Measurements from ENCODE around the gene UPF3A.

DNA sequence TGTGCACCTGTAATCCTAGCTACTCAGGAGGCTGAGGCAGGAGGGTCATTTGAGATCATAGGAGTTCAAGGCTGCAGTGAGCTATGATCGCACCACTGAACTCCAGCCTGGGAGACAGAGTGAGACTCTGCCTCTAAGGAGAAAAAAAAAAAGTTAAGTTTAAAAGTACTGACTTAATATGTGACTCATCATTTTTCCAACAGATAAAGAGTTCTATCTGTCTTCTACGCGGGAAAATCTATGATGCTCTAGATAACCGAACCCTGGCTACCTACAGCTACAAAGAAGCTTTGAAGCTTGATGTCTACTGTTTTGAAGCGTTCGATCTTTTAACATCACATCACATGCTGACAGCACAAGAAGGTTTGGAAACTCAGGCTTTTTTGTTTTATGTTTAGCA, 39.5 kb upstream of the UPF3A start:
- TF ChIP-seq, protein P1, sequence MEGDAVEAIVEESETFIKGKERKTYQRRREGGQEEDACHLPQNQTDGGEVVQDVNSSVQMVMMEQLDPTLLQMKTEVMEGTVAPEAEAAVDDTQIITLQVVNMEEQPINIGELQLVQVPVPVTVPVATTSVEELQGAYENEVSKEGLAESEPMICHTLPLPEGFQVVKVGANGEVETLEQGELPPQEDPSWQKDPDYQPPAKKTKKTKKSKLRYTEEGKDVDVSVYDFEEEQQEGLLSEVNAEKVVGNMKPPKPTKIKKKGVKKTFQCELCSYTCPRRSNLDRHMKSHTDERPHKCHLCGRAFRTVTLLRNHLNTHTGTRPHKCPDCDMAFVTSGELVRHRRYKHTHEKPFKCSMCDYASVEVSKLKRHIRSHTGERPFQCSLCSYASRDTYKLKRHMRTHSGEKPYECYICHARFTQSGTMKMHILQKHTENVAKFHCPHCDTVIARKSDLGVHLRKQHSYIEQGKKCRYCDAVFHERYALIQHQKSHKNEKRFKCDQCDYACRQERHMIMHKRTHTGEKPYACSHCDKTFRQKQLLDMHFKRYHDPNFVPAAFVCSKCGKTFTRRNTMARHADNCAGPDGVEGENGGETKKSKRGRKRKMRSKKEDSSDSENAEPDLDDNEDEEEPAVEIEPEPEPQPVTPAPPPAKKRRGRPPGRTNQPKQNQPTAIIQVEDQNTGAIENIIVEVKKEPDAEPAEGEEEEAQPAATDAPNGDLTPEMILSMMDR (conservative IDR thresholded peaks at IDR 0.05) = no peak
- TF ChIP-seq ZFX (IDR thresholded peaks at IDR 0.05) = no peak
